Stimulated activated naive CD8-positive, alpha-beta T cell treated with anti-CD3 and anti-CD28 coated beads, Interleukin-15, Interleukin-2, amounts not matched to agents 100 ng/mL and 50 ng/mL, for 24 hours (primary cell): Measurements from ENCODE around the gene TEDC2.
A peak's percentile ranks its signal among the peaks of the same experiment; 100 is the strongest.
"Not testable (repeated sequence)": the region's sequence is repeated elsewhere in the genome, so short reads cannot be mapped to it uniquely, and the experiment has no call there.

Experiments
- H3K27ac Mint-ChIP-seq: one replicate; pipeline ENCODE4 v1.8.0; 2021; ENCODE audit warnings: mild to moderate bottlenecking, mixed read lengths
- H3K27me3 Mint-ChIP-seq: one replicate; pipeline ENCODE4 v1.8.0; 2021; ENCODE audit warnings: mixed read lengths
- H3K36me3 Mint-ChIP-seq: one replicate; pipeline ENCODE4 v1.8.0; 2021; ENCODE audit warnings: low read depth, mixed read lengths
- H3K4me1 Mint-ChIP-seq: one replicate; pipeline ENCODE4 v1.8.0; 2021; ENCODE audit warnings: low read depth, mixed read lengths
- H3K4me3 Mint-ChIP-seq: one replicate; pipeline ENCODE4 v1.8.0; 2021; ENCODE audit warnings: mild to moderate bottlenecking, mixed read lengths
- H3K9me3 Mint-ChIP-seq: one replicate; pipeline ENCODE4 v1.8.0; 2021; ENCODE audit warnings: mixed read lengths

TEDC2 gene

GRCh38 chr16:2429771-2430663 lies 29.9 kb upstream of the TEDC2 start:
- H3K4me3 Mint-ChIP-seq = peak overlapping the region; percentile 91

GRCh38 chr16:2432286-2432685 lies 27.6 kb upstream of the TEDC2 start:
- H3K4me3 Mint-ChIP-seq = no peak overlapping the region
- peaks cover 45% of the 10 kb centered on the region for H3K36me3 Mint-ChIP-seq
- H3K4me1 Mint-ChIP-seq = peaks cover 26% of the 10 kb centered on the region
- no peak overlapping the region for H3K27ac Mint-ChIP-seq
- no peaks in the 10 kb centered on the region for H3K9me3 Mint-ChIP-seq
- no peaks in the 10 kb centered on the region for H3K27me3 Mint-ChIP-seq

More at GRCh38 chr16:2429771-2430663, 29.9 kb upstream of the TEDC2 start:
- Mint-ChIP-seq H3K9me3 (no peaks in the 10 kb centered on the region), H3K36me3 (peaks cover 35% of the 10 kb centered on the region), H3K27ac (peak overlapping the region; percentile 69), H3K27me3 (no peaks in the 10 kb centered on the region), H3K4me1 (peaks cover 26% of the 10 kb centered on the region)

- Mint-ChIP-seq H3K36me3 (peaks cover 50% of the 10 kb centered on the region), H3K9me3 (no peaks in the 10 kb centered on the region), H3K27me3 (no peaks in the 10 kb centered on the region), H3K27ac (no peak overlapping the region), H3K4me3 (no peak overlapping the region), H3K4me1 (peaks cover 23% of the 10 kb centered on the region)
Observed at GRCh38 chr16:2432801-2433505, 27.0 kb upstream of the TEDC2 start.

- H3K9me3 Mint-ChIP-seq, H3K27me3 Mint-ChIP-seq, H3K4me3 Mint-ChIP-seq, H3K27ac Mint-ChIP-seq: not testable (repeated sequence)
- H3K36me3 Mint-ChIP-seq = peaks cover 63% of the 10 kb centered on the region
- peaks cover 17% of the 10 kb centered on the region for H3K4me1 Mint-ChIP-seq
Observed at GRCh38 chr16:2435236-2435635, 24.7 kb upstream of the TEDC2 start.

- Mint-ChIP-seq H3K27me3 (no peaks in the 10 kb centered on the region), H3K4me1 (peaks cover 12% of the 10 kb centered on the region), H3K27ac (no peak overlapping the region), H3K36me3 (peaks cover 55% of the 10 kb centered on the region), H3K4me3 (no peak overlapping the region), H3K9me3 (no peaks in the 10 kb centered on the region)
Observed at GRCh38 chr16:2436110-2436509, 23.8 kb upstream of the TEDC2 start.

- H3K36me3 Mint-ChIP-seq = peaks cover 53% of the 10 kb centered on the region
- no peak overlapping the region for H3K4me3 Mint-ChIP-seq
- no peaks in the 10 kb centered on the region for H3K9me3 Mint-ChIP-seq
- H3K27me3 Mint-ChIP-seq = no peaks in the 10 kb centered on the region
- H3K27ac Mint-ChIP-seq = no peak overlapping the region
- H3K4me1 Mint-ChIP-seq = peaks cover 12% of the 10 kb centered on the region
Observed at GRCh38 chr16:2437032-2437790, 22.7 kb upstream of the TEDC2 start.

GRCh38 chr16:2438121-2438520 lies 21.8 kb upstream of the TEDC2 start:
- H3K4me1 Mint-ChIP-seq = peaks cover 9% of the 10 kb centered on the region
- peaks cover 46% of the 10 kb centered on the region for H3K36me3 Mint-ChIP-seq
- H3K9me3 Mint-ChIP-seq = no peaks in the 10 kb centered on the region
- no peaks in the 10 kb centered on the region for H3K27me3 Mint-ChIP-seq
- no peak overlapping the region for H3K27ac Mint-ChIP-seq
- H3K4me3 Mint-ChIP-seq = no peak overlapping the region

GRCh38 chr16:2439598-2439997 lies 20.3 kb upstream of the TEDC2 start:
- peaks cover 9% of the 10 kb centered on the region for H3K4me1 Mint-ChIP-seq
- H3K36me3 Mint-ChIP-seq = peaks cover 37% of the 10 kb centered on the region
- no peaks in the 10 kb centered on the region for H3K9me3 Mint-ChIP-seq

GRCh38 chr16:2441143-2441804 lies 18.6 kb upstream of the TEDC2 start:
- H3K4me1 Mint-ChIP-seq, H3K27me3 Mint-ChIP-seq, H3K4me3 Mint-ChIP-seq, H3K27ac Mint-ChIP-seq, H3K9me3 Mint-ChIP-seq: not testable (repeated sequence)
- H3K36me3 Mint-ChIP-seq = peaks cover 46% of the 10 kb centered on the region

More at GRCh38 chr16:2439598-2439997, 20.3 kb upstream of the TEDC2 start:
- Mint-ChIP-seq H3K27ac (peak overlapping the region; percentile 2), H3K4me3 (no peak overlapping the region), H3K27me3 (no peaks in the 10 kb centered on the region)

- H3K27ac Mint-ChIP-seq = no peak overlapping the region
- no peaks in the 10 kb centered on the region for H3K9me3 Mint-ChIP-seq
- no peaks in the 10 kb centered on the region for H3K27me3 Mint-ChIP-seq
- H3K36me3 Mint-ChIP-seq = peaks cover 48% of the 10 kb centered on the region
- H3K4me3 Mint-ChIP-seq = no peak overlapping the region
- H3K4me1 Mint-ChIP-seq = peaks cover 9% of the 10 kb centered on the region
Observed at GRCh38 chr16:2443555-2443954, 16.4 kb upstream of the TEDC2 start.

GRCh38 chr16:2447920-2448583 lies 11.9 kb upstream of the TEDC2 start:
- no peaks in the 10 kb centered on the region for H3K9me3 Mint-ChIP-seq
- H3K4me3 Mint-ChIP-seq = no peak overlapping the region
- H3K36me3 Mint-ChIP-seq = peaks cover 59% of the 10 kb centered on the region
- H3K27me3 Mint-ChIP-seq = no peaks in the 10 kb centered on the region
- H3K4me1 Mint-ChIP-seq = no peaks in the 10 kb centered on the region
- no peak overlapping the region for H3K27ac Mint-ChIP-seq

GRCh38 chr16:2449118-2449517 lies 10.8 kb upstream of the TEDC2 start:
- Mint-ChIP-seq H3K4me1 (no peaks in the 10 kb centered on the region), H3K27ac (no peak overlapping the region)

GRCh38 chr16:2450535-2450934 lies 9.4 kb upstream of the TEDC2 start:
- no peak overlapping the region for H3K27ac Mint-ChIP-seq
- H3K4me3 Mint-ChIP-seq = no peak overlapping the region
- H3K9me3 Mint-ChIP-seq = no peaks in the 10 kb centered on the region
- peaks cover 66% of the 10 kb centered on the region for H3K36me3 Mint-ChIP-seq
- no peaks in the 10 kb centered on the region for H3K4me1 Mint-ChIP-seq
- no peaks in the 10 kb centered on the region for H3K27me3 Mint-ChIP-seq

More at GRCh38 chr16:2449118-2449517, 10.8 kb upstream of the TEDC2 start:
- peaks cover 70% of the 10 kb centered on the region for H3K36me3 Mint-ChIP-seq
- H3K9me3 Mint-ChIP-seq = no peaks in the 10 kb centered on the region
- no peak overlapping the region for H3K4me3 Mint-ChIP-seq
- no peaks in the 10 kb centered on the region for H3K27me3 Mint-ChIP-seq

GRCh38 chr16:2450975-2451381 lies 8.9 kb upstream of the TEDC2 start:
- Mint-ChIP-seq H3K36me3 (peaks cover 64% of the 10 kb centered on the region), H3K27ac (no peak overlapping the region), H3K27me3 (no peaks in the 10 kb centered on the region), H3K9me3 (no peaks in the 10 kb centered on the region), H3K4me1 (no peaks in the 10 kb centered on the region), H3K4me3 (no peak overlapping the region)
